NT2/D1 (cell line): ENCODE results near the gene MPPE1.
"Not testable (repeated sequence)": the region's sequence is repeated elsewhere in the genome, so short reads cannot be mapped to it uniquely, and the experiment has no call there.

Experiments used
- DNase-seq: peaks from one replicate; pipeline ENCODE4 v3.0.0-alpha.2; 2011; ENCODE audit warnings: low read depth, low spot score
- H3K27me3 ChIP-seq: 2 replicates; pipeline ENCODE4 v1.6.0; 2011; ENCODE audit warnings: mild to moderate bottlenecking; ENCODE audit not compliant: insufficient read length, insufficient read depth
- H3K36me3 ChIP-seq: 2 replicates; pipeline ENCODE4 v1.6.1; 2011; ENCODE audit warnings: mild to moderate bottlenecking, low read length, mixed read lengths; ENCODE audit not compliant: insufficient read depth, insufficient read length
- H3K4me1 ChIP-seq: 2 replicates; pipeline ENCODE4 v1.5.1; 2011; ENCODE audit not compliant: insufficient read depth, insufficient read length
- H3K4me3 ChIP-seq: 2 replicates; pipeline ENCODE4 v1.5.1; 2011; ENCODE audit warnings: low read depth; ENCODE audit not compliant: insufficient read length
- H3K9ac ChIP-seq: 2 replicates; pipeline ENCODE4 v1.6.0; 2011; ENCODE audit warnings: low read depth; ENCODE audit not compliant: insufficient read length
- H3K9me3 ChIP-seq: 2 replicates; pipeline ENCODE4 v1.5.1; 2011; ENCODE audit warnings: mild to moderate bottlenecking, low read length; ENCODE audit not compliant: insufficient read depth
- SUZ12 ChIP-seq: IDR thresholded peaks from 2 replicates; pipeline ENCODE4 v1.6.1; 2011; ENCODE audit not compliant: insufficient read length, insufficient read depth; ENCODE audit errors: extremely low read depth
- YY1 ChIP-seq: IDR thresholded peaks from 2 replicates; pipeline ENCODE4 v1.6.1; 2011; ENCODE audit not compliant: insufficient read length, insufficient read depth
- ZNF274 ChIP-seq: IDR thresholded peaks from 2 replicates; pipeline ENCODE4 v1.6.1; 2011; ENCODE audit warnings: mild to moderate bottlenecking, low read depth, low read length

Gene MPPE1

GRCh38 chr18:11940956-11941355 lies 32.8 kb upstream of the MPPE1 start:
- no peaks in the 10 kb centered on the region for H3K36me3 ChIP-seq
- no peaks in the 10 kb centered on the region for H3K4me1 ChIP-seq
- no peak for DNase-seq
- TF ChIP-seq YY1 (no peak), ZNF274 (no peak), SUZ12 (no peak)
- no peak overlapping the region for H3K4me3 ChIP-seq
- H3K9ac ChIP-seq = no peak overlapping the region
- H3K27me3 ChIP-seq = no peaks in the 10 kb centered on the region
- H3K9me3 ChIP-seq = no peaks in the 10 kb centered on the region

- no peak overlapping the region for H3K9ac ChIP-seq
- TF ChIP-seq SUZ12 (no peak), ZNF274 (no peak), YY1 (no peak)
Measured at GRCh38 chr18:11937874-11938478, 29.9 kb upstream of the MPPE1 start.

GRCh38 chr18:11932393-11932792 lies 24.3 kb upstream of the MPPE1 start:
- H3K9ac ChIP-seq = no peak overlapping the region
- no peaks in the 10 kb centered on the region for H3K9me3 ChIP-seq
- no peaks in the 10 kb centered on the region for H3K27me3 ChIP-seq
- H3K36me3 ChIP-seq = no peaks in the 10 kb centered on the region
- H3K4me3 ChIP-seq = no peak overlapping the region
- no peaks in the 10 kb centered on the region for H3K4me1 ChIP-seq
- TF ChIP-seq YY1 (no peak), SUZ12 (no peak), ZNF274 (no peak)
- DNase-seq = no peak

More at GRCh38 chr18:11937874-11938478, 29.9 kb upstream of the MPPE1 start:
- H3K9me3 ChIP-seq = no peaks in the 10 kb centered on the region
- no peaks in the 10 kb centered on the region for H3K36me3 ChIP-seq
- H3K4me3 ChIP-seq = no peak overlapping the region
- H3K27me3 ChIP-seq = no peaks in the 10 kb centered on the region
- no peaks in the 10 kb centered on the region for H3K4me1 ChIP-seq
- DNase-seq = no peak

GRCh38 chr18:11927497-11927896 lies 19.4 kb upstream of the MPPE1 start:
- no peaks in the 10 kb centered on the region for H3K4me1 ChIP-seq
- DNase-seq = no peak
- no peak overlapping the region for H3K4me3 ChIP-seq
- H3K36me3 ChIP-seq = no peaks in the 10 kb centered on the region
- no peaks in the 10 kb centered on the region for H3K9me3 ChIP-seq
- no peaks in the 10 kb centered on the region for H3K27me3 ChIP-seq
- TF ChIP-seq YY1 = no peak
- H3K9ac ChIP-seq = no peak overlapping the region

GRCh38 chr18:11925800-11926481 lies 17.8 kb upstream of the MPPE1 start:
- Histone ChIP-seq H3K27me3 (no peaks in the 10 kb centered on the region), H3K4me3 (no peak overlapping the region), H3K4me1 (no peaks in the 10 kb centered on the region), H3K9ac (no peak overlapping the region), H3K9me3 (no peaks in the 10 kb centered on the region), H3K36me3 (no peaks in the 10 kb centered on the region)
- no peak for DNase-seq
- no peak for TF ChIP-seq YY1
- no peak for TF ChIP-seq ZNF274
- TF ChIP-seq SUZ12 = no peak

- Histone ChIP-seq H3K9ac (no peak overlapping the region), H3K36me3 (no peaks in the 10 kb centered on the region), H3K4me3 (no peak overlapping the region), H3K27me3 (no peaks in the 10 kb centered on the region), H3K9me3 (no peaks in the 10 kb centered on the region), H3K4me1 (no peaks in the 10 kb centered on the region)
- DNase-seq = no peak
- TF ChIP-seq YY1 (no peak), SUZ12 (no peak), ZNF274 (no peak)
Measured at GRCh38 chr18:11923450-11923849, 15.3 kb upstream of the MPPE1 start.

GRCh38 chr18:11919522-11919921 lies 11.4 kb upstream of the MPPE1 start:
- not testable (repeated sequence) for H3K4me3 ChIP-seq, H3K4me1 ChIP-seq, H3K9me3 ChIP-seq, DNase-seq, H3K36me3 ChIP-seq, H3K27me3 ChIP-seq, H3K9ac ChIP-seq

GRCh38 chr18:11916880-11917279 lies 8.8 kb upstream of the MPPE1 start:
- not testable (repeated sequence) for DNase-seq, H3K27me3 ChIP-seq, H3K36me3 ChIP-seq, H3K4me1 ChIP-seq, H3K9me3 ChIP-seq, H3K9ac ChIP-seq, H3K4me3 ChIP-seq
